ENCODE data around the gene CELSR1.

GRCh38 chr22:46499805-46500189 is 37.6 kb downstream of the CELSR1 start:
- TF ChIP-seq CTCF (IDR thresholded peaks at IDR 0.05) = no peak
- no peak for TF ChIP-seq POLR2AphosphoS5 (IDR thresholded peaks at IDR 0.05; ENCODE audit: low read depth, low read length)
- no peak for TF ChIP-seq REST (IDR thresholded peaks at IDR 0.05; ENCODE audit: insufficient read depth in 1 of 2, low read depth in 2 of 2, low read length in 1 of 2)
- TF ChIP-seq SIN3A (IDR thresholded peaks at IDR 0.05; ENCODE audit: borderline replicate concordance, insufficient read depth, low read depth, low read length) = no peak
- no peak for TF ChIP-seq TCF7L2 (IDR thresholded peaks at IDR 0.05; ENCODE audit: low read depth, low read length)
